ENCODE data around the gene SLAIN1.

DNA sequence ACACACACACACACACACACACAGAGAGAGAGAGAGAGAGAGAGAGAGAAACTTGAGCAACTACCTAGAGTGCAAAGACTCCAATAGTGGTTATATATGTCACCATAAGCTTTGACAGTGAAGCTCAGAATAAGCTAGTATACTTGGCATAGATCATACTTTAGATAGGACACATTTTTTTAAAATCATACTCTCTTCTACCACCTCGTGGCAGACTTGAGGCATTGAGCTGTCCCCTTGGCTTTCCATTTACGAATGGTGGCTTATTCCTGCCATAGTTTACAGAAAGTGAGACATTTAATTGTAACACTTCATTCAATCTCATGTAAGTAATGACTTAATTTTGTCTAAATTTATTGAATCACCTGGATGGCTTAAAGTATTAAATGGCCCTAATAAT lies 112.9 kb downstream of the SLAIN1 start:
- no peak for TF ChIP-seq POLR2A (IDR thresholded peaks at IDR 0.05; ENCODE audit: low read length)
- TF ChIP-seq GATA1 (IDR thresholded peaks at IDR 0.05; ENCODE audit: low read depth, low read length) = no peak

Data from erythroblast (primary cell).